EL (cell line): ENCODE measurements around the gene DEPDC7.

ENCODE experiments used
- DNase-seq: peaks from one replicate; pipeline ENCODE4 v3.0.0-alpha.2; 2016

The DEPDC7 gene

GRCh38 chr11:33063326-33063881, 47.7 kb downstream of the DEPDC7 start:
- DNase-seq: peak; percentile 32

- no peak for DNase-seq
These were observed 48.6 kb downstream of the DEPDC7 start for GRCh38 chr11:33064033-33064825.

DNA sequence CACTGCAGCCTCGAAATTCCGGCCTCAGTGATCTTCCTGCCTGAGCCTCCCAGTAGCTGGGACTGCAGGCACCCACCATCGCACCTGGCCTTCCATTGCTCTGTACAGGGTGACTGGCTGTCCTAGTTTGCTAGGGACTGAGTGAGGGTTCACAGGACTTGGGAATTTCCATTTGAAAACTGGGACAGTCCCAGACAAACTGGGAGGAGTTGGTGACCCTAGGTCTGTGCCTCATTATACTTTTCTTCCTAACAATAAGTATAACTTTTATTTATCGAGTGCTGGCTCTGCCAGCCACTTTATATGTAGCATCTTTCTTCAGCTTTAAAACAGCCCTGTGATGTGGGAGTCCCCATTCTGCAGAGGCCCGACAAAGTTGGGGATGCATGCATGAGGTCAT, 49.2 kb downstream of the DEPDC7 start:
- no peak for DNase-seq

DNA sequence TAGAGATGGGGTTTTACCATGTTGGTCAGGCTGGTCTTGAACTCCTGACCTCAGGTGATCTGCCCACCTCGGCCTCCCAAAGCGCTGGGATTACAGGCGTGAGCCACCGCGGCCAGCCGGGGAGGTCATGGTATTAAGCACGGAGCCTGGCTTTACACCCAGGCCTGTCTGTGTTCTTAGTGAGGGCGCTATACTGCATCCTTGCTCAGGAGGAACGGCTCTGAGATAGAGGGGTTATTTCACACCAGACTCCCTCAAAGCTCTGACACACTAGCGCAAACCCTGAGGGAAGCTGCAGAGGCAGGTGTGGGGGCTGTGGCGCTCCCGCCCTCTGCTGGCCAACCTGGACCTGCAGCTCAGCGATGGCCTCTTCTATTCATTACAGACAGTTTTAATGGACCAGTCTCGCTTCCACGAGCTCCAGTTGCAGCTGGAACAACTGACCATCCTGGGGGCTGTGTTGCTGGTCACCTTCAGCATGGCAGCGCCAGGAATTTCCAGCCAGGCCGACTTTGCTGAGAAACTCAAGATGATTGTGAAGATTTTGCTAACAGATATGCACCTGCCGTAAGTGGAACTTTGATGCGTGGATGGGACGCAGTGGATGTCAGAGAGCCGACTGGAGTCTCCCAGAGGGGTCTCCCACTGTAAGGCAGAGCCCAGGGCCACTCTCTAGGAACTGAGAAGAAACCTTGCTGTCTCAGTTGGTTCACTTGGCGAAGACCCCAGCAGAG, 49.9 kb downstream of the DEPDC7 start:
- peak; percentile 65 for DNase-seq

- DNase-seq: no peak
These were observed 51.6 kb downstream of the DEPDC7 start for GRCh38 chr11:33067294-33067693.

DNA sequence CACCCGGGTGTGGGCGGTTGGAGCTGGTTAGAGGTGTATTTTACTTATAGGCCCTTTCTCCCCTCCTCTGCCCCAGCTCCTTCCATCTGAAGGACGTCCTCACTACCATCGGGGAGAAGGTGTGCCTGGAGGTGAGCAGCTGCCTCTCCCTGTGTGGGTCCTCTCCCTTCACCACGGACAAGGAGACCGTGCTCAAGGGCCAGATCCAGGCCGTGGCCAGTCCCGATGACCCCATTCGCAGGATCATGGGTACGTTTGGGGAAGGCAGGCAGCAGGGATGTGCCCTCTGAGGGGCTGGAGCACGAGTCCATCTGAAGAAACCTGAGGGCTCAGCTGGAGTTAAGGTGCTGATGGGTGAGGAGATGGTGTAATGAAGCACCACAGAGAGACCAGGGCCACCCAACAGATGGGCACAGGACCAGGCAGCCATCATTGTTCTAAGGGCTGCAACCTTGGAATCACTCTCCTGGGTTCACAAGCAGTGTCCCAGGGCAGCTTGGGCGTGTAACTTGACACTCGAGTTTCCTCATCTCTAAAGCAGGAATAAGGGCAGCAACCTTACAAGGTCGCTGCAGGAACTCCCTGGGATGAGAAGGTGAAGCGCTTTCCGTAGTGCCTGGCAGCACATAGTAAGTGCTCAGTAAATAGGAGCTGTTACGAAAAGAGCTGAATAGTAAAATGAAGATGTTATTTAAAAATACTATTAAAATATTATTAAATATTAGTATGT, 53.1 kb downstream of the DEPDC7 start:
- DNase-seq: no peak

GRCh38 chr11:33072465-33072864, 56.8 kb downstream of the DEPDC7 start:
- DNase-seq: no peak
